Frontal cortex (tissue), 4 donors: ENCODE measurements around the gene ME2. TPM values are rescaled to one million over a fixed set of nuclear protein-coding genes. Genes with fewer than 3 reads are reported as not detected.
"Not testable (repeated sequence)": the region's sequence is repeated elsewhere in the genome, so short reads cannot be mapped to it uniquely, and the experiment has no call there.

Source experiments
- DNase-seq, 2 donors: peaks; one replicate each; pipeline ENCODE4 v3.0.0; 2012; ENCODE audit warnings: low spot score in 2 of 2
- FAIRE-seq: peaks from 2 replicates; lab custom pipeline; 2012; peaks lifted over from hg19 to GRCh38; lab: Jason Lieb, UNC
- total RNA-seq: library from RNA; depleted of rRNA; stranded (reverse); fragments of >200 nt; gene quantifications from one replicate; pipeline ENCODE4 v1.2.3, GENCODE V29; 2014
- donor health status: control.
- donor health status: control.
- donor health status: control.

ME2 gene
- 152 TPM for total RNA-seq

- FAIRE-seq (no peak), DNase-seq (peak; percentile 90 to 95)
Measured at GRCh38 chr18:50878345-50879301, at the start of gene ME2. ME2 (plus strand) TSS chr18:50879118; CDS start chr18:50895821, 16,703 bp downstream.

DNA sequence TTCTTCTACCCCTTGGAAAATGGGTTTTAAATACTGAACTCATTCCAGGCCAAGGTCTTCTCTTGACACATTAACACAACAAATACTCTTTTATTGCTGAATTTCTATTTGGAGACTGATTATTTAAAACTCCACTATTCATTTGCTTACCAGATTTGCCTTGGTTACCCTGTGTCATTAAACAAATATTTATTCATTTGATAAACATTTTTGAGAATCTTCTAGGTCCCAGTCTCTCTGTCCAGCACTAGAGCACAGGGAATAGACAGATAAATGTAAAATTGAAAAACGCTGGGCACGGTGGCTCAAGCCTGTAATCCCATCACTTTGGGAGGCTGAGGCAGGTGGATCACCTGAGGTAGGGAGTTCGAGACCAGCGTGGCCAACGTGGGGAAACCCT is 49.3 kb upstream of the ME2 start:
- DNase-seq (no peak), FAIRE-seq (no peak)

GRCh38 chr18:50830544-50830943 is 48.4 kb upstream of the ME2 start:
- DNase-seq, result no peak

DNA sequence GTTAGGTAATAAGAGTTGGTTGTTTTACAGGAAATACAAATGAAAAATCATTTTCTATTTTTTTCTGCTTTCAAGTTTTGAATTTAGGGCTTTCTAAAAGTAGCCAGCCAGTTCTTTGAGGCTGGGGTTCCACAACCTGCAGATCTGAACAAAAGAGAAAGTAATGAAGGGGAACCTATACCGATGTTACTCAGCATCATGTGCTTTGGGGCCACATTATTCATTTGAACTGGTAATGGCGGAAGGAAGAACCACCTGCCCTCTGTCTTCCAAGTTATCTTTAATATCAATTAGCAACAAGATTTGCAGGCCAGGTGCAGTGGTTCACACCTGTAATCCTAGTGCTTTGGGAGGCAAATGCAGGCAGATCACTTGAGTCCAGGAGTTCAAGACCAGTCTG is 46.2 kb upstream of the ME2 start:
- DNase-seq (no peak), FAIRE-seq (no peak)

More at GRCh38 chr18:50830544-50830943, 48.4 kb upstream of the ME2 start:
- no peak for FAIRE-seq

- not testable (repeated sequence) for DNase-seq, FAIRE-seq
Measured at GRCh38 chr18:50833496-50833895, 45.4 kb upstream of the ME2 start.

DNA sequence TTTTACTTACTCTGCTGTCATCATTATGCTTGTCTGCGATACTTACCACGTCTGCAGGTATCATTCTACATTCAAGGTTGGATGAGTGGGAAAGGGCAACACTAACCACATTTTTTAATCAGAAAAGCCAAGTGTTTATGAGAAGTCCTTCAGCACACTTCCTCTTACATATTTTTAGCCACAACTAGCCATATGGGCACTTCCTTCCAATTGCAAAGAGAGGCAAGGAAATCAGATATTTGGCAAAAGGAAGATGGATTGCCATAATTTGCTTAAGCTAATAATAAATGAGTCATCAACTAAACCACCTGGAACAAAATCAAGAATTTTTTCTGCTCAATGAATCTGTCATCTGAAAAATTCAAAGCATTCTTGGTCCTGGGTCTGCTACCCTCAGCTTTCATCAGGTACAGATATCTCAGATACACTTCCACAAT is 42.4 kb upstream of the ME2 start:
- FAIRE-seq, result no peak

DNA sequence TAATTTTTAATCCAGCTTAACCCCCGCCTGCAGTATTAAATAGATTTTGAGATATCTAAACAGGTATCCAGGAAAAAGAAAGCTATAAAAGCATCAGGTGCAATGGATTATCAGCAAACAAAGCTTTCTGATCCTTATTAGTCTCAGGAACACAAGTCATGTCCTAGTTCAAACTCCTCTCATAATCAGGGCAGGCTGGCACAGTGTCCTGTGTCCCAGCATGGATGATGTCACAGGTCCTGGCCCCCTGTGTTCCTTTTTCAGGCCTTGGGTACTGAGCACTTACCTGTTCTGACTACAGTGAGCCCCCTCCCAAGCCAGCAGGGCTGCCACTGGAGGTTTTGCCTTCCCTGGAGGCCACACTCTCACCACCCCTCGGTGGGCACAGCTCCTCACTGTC is 39.6 kb upstream of the ME2 start:
- FAIRE-seq (no peak), DNase-seq (no peak)

More for the DNA sequence above, 42.4 kb upstream of the ME2 start:
- DNase-seq, result no peak

- no peak for FAIRE-seq
- no peak for DNase-seq
Measured at GRCh38 chr18:50839996-50840395, 38.9 kb upstream of the ME2 start.

DNA sequence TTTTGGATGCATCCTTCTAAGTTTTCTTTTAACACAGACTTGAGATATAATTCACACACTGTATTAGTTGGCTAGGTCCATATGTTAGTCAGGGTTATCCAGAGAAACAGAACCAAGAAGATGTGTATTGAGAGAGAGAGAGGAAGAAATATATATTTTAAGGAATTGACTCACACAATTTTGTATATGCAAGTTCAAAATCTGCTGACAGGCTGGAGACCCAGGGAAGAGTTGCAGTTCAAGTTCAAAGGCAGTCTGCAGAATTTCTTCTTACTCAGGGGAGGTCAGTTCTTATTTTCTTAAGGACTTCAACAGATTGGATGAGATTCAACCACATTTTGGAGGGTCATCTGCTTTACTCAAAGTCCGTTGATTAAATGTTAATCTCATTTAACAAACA is 36.1 kb upstream of the ME2 start:
- no peak for FAIRE-seq
- no peak for DNase-seq

GRCh38 chr18:50844554-50844953 is 34.4 kb upstream of the ME2 start:
- FAIRE-seq, result no peak
- DNase-seq, result no peak

DNA sequence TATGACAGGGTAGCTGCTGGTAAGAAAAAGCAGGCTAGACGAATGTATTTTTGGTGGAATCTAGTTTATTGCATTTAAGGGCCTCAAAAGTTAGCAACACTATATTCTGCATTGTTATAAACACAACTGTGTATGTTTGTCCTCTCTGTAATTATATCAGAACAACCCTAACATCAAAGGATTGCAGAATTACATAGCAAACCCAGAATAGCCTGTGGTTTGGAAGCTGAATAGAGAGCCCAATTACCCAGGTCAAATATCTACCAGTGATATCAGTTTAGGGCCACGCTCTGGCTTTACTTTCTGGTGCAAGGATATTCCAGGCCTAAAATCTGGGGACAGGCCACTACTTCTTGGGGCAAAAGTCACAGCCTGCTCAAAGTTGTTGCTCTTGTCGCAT is 34.0 kb upstream of the ME2 start:
- no peak for DNase-seq
- FAIRE-seq, result no peak

- FAIRE-seq (no peak), DNase-seq (no peak)
Measured at GRCh38 chr18:50847192-50847591, 31.7 kb upstream of the ME2 start.

- FAIRE-seq (no peak), DNase-seq (no peak)
Measured at GRCh38 chr18:50848061-50848551, 30.8 kb upstream of the ME2 start.

DNA sequence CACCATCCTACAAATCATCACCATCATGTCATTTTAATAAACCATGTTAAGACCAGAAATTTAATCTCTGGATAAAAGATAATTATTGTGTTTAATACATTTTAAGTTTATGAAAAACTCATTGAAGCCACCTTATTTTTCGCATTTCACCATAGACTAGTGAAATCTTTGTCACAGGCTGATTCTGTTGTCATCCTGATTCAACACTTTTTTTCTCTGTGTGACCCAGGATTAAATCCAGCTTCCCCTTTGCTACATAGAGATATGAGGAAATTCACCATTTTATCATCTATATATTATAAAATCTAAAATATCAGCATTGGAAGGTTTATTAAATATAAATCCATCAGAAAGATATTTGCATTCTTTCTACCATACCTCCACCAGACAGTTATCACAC is 29.9 kb upstream of the ME2 start:
- FAIRE-seq (no peak), DNase-seq (no peak)

DNA sequence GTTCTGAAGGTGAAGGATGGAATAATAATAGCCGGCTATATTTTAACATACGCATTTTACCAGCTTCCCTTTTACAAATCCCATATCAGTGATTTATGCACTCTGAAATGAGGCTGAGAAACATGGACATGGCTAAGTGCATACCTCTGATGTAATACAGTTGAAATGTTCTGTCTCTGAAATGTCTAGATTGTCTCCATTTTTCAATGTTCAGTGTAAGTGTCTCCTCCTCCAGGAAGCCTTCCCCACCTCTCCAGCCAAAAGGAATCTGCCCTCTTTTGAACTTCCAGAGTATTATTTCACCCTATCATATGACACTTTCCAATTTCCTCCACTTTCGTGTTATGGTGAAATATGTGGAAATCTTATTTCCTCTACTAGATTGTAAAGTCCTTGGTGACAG is 29.5 kb upstream of the ME2 start:
- DNase-seq (no peak), FAIRE-seq (no peak)

DNA sequence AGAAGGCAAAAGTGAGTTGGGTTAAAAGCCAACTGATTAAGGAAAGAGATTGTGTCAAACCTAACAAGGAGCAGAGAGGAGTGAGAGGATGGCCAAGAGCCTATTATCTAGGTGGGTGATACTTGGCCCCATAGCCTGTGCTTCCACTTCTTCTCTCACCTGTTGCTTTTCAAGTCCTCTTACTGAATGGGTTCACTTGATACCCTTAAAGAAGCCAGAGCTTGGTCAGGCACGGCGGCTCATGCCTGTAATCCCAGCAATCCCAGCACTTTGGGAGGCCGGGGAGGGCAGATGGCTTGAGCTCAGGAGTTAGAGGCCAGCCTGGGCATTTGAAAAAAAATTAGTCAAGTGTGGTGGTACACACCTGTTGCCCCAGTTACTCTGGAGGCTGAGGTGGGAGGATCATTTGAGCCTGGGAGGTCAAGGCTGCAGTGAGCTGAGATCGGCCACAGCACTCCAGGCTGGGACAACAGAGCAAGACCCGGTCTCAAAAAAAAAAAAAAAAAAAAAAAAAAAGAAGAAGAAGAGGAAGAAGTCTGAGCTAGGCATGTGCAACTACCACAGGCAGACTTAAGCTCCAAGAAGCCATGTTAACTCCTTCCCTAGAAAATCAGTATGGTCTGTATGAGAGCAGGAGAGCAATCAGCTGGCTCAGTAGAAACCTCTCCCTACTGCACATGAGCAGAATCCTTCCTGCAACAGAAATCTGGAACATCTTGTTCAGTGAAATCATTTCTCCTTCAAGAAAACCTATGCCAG is 28.4 kb upstream of the ME2 start:
- DNase-seq (no peak), FAIRE-seq (no peak)

GRCh38 chr18:50853863-50854271 is 25.1 kb upstream of the ME2 start:
- DNase-seq (no peak), FAIRE-seq (no peak)

GRCh38 chr18:50855976-50856757 is 22.8 kb upstream of the ME2 start:
- FAIRE-seq, result no peak

DNA sequence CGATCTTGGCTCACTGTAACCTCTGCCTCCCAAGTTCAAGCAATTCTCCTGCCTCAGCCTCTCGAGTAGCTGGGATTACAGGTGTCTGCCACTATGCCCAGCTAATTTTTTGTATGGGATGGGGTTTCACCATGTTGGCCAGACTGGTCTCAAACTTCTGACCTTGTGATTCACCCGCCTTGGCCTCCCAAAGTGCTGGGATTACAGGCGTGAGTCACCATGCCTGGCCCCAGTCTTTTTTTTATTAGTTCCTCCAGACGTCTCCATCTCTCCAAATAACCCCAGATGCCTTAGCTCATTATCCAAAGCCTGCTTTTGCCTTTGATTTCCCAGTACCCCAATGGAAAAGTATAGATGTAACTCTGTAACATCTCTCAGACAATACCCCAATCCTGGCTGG is 21.8 kb upstream of the ME2 start:
- DNase-seq, FAIRE-seq: not testable (repeated sequence)

More at GRCh38 chr18:50855976-50856757, 22.8 kb upstream of the ME2 start:
- no peak for DNase-seq

- FAIRE-seq (no peak), DNase-seq (no peak)
Measured at GRCh38 chr18:50857694-50858093, 21.2 kb upstream of the ME2 start.
